Measurements from ENCODE around the gene DNALI1. TPM values are rescaled to one million over a fixed set of nuclear protein-coding genes. Genes with fewer than 3 reads are reported as not detected.

Gene DNALI1
- total RNA-seq, 1 experiment from 2014 or later = not detected

GRCh38 chr1:37595440-37596181, 38.9 kb downstream of the DNALI1 start, which contains the start of gene GNL2:
Gene GNL2 (minus strand): TSS chr1:37595937. CDS start chr1:37595822, 115 bp downstream.
- TF ChIP-seq, protein P1, sequence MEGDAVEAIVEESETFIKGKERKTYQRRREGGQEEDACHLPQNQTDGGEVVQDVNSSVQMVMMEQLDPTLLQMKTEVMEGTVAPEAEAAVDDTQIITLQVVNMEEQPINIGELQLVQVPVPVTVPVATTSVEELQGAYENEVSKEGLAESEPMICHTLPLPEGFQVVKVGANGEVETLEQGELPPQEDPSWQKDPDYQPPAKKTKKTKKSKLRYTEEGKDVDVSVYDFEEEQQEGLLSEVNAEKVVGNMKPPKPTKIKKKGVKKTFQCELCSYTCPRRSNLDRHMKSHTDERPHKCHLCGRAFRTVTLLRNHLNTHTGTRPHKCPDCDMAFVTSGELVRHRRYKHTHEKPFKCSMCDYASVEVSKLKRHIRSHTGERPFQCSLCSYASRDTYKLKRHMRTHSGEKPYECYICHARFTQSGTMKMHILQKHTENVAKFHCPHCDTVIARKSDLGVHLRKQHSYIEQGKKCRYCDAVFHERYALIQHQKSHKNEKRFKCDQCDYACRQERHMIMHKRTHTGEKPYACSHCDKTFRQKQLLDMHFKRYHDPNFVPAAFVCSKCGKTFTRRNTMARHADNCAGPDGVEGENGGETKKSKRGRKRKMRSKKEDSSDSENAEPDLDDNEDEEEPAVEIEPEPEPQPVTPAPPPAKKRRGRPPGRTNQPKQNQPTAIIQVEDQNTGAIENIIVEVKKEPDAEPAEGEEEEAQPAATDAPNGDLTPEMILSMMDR (conservative IDR thresholded peaks at IDR 0.05; ENCODE audit: low read depth, low read length) = no peak
- TF ChIP-seq EZH2phosphoT487 (IDR thresholded peaks at IDR 0.05; ENCODE audit: borderline replicate concordance, low read length) (no peak), EZH2 (IDR thresholded peaks at IDR 0.05; ENCODE audit: low read length, unreplicated experiment) (no peak)
- H3K36me3 ChIP-seq (ENCODE audit: low read depth, low read length) = peaks cover 27% of the 10 kb centered on the region
- BruUV-seq (replicated peaks) = TSS peak; percentile 62
- CTCF ChIA-PET = interaction anchor here (1.1 kb wide), 1 partner anchor 111 kb away, joined by 3 read pairs; no protein-coding TSS in a partner anchor
- H3K27ac ChIP-seq (ENCODE audit: low read length) = peak within 1 kb of the TSS; percentile 71
- H3K4me3 ChIP-seq (ENCODE audit: low read length) = peak within 1 kb of the TSS; percentile 96
- peak within 1 kb of the TSS; percentile 97 for H3K9ac ChIP-seq (ENCODE audit: low read length)
- H3K4me1 ChIP-seq (ENCODE audit: insufficient read depth, low read length) = peaks cover 15% of the 10 kb centered on the region
- ATAC-seq (peak; percentile 98), DNase-seq (peak; percentile 97)
- H3K79me2 ChIP-seq (ENCODE audit: low read length) = peaks cover 41% of the 10 kb centered on the region
- no peaks in the 10 kb centered on the region for H3K9me2 ChIP-seq (replicated peaks; ENCODE audit: low read length)
- H3F3A ChIP-seq (ENCODE audit: low read length, unreplicated experiment) = no peaks in the 10 kb centered on the region
- POLR2A ChIA-PET (ENCODE audit: unreplicated experiment) = interaction anchor here (0.6 to 1.0 kb wide), 3 partner anchors 37 to 96 kb away, joined by 3 to 5 read pairs (median 3); no protein-coding TSS in a partner anchor
- peak within 1 kb of the TSS; percentile 90 for H3K4me2 ChIP-seq (ENCODE audit: low read length)
- H3K27me3 ChIP-seq (ENCODE audit: low read length) = no peaks in the 10 kb centered on the region
- peaks cover 20% of the 10 kb centered on the region for H4K20me1 ChIP-seq (ENCODE audit: low read length)
- intact Hi-C loops (cut with micrococcal nuclease) = loop anchor here (2.0 to 5.0 kb wide), 2 partner anchors 19 to 97 kb away; partner anchors contain the start of gene CDCA8
- no peaks in the 10 kb centered on the region for H3K9me3 ChIP-seq (ENCODE audit: low read length)
- H2AFZ ChIP-seq (ENCODE audit: low read length) = peak within 1 kb of the TSS; percentile 90

- intact Hi-C loops (cut with micrococcal nuclease) = loop anchor here (5.0 kb wide), 1 partner anchor 96 kb away; the partner anchor contains the start of gene CDCA8
- DNase-seq (no peak), ATAC-seq (peak; percentile 17)
- BruUV-seq (replicated peaks) = no TSS peak
- POLR2A ChIA-PET (ENCODE audit: unreplicated experiment) = interaction anchor here (0.6 to 1.0 kb wide), 2 partner anchors 37 to 95 kb away, joined by 3 to 5 read pairs; no protein-coding TSS in a partner anchor
- peaks cover 20% of the 10 kb centered on the region for H4K20me1 ChIP-seq (ENCODE audit: low read length)
- no peaks in the 10 kb centered on the region for H3K9me3 ChIP-seq (ENCODE audit: low read length)
- CTCF ChIA-PET = interaction anchor here (1.1 kb wide), 1 partner anchor 112 kb away, joined by 3 read pairs; no protein-coding TSS in a partner anchor
- peaks cover 21% of the 10 kb centered on the region for H3K36me3 ChIP-seq (ENCODE audit: low read depth, low read length)
- H3F3A ChIP-seq (ENCODE audit: low read length, unreplicated experiment) = no peaks in the 10 kb centered on the region
- peaks cover 15% of the 10 kb centered on the region for H3K4me1 ChIP-seq (ENCODE audit: insufficient read depth, low read length)
- TF ChIP-seq EZH2 (IDR thresholded peaks at IDR 0.05; ENCODE audit: low read length, unreplicated experiment) = no peak
- TF ChIP-seq, protein P1 (conservative IDR thresholded peaks at IDR 0.05; ENCODE audit: low read depth, low read length) = no peak
- H3K9me2 ChIP-seq (replicated peaks; ENCODE audit: low read length) = no peaks in the 10 kb centered on the region
- H3K27ac ChIP-seq (ENCODE audit: low read length) = no peak overlapping the region
- H3K79me2 ChIP-seq (ENCODE audit: low read length) = peaks cover 41% of the 10 kb centered on the region
- peak overlapping the region; percentile 90 for H3K4me2 ChIP-seq (ENCODE audit: low read length)
- H3K4me3 ChIP-seq (ENCODE audit: low read length) = peak overlapping the region; percentile 96
- peak overlapping the region; percentile 90 for H2AFZ ChIP-seq (ENCODE audit: low read length)
- H3K9ac ChIP-seq (ENCODE audit: low read length) = peak overlapping the region; percentile 97; the same call in 1 of the 2 replicates
- no peaks in the 10 kb centered on the region for H3K27me3 ChIP-seq (ENCODE audit: low read length)
These were observed 39.5 kb downstream of the DNALI1 start for GRCh38 chr1:37596182-37596667.
